VCaP (cell line): ENCODE results near the gene TSC1.

Source experiments
- H3K27ac ChIP-seq: fragments of 450-650 bp; 2 replicates; pipeline ENCODE4 v1.5.1; 2017
- CTCF ChIP-seq: fragments of 450-650 bp; conservative IDR thresholded peaks from 2 replicates; pipeline ENCODE4 v1.5.1; 2017; ENCODE audit warnings: mild to moderate bottlenecking, moderate library complexity

TSC1 gene

GRCh38 chr9:132883349-132884294 is 60.8 kb downstream of the TSC1 start:
- no peak overlapping the region for H3K27ac ChIP-seq
- no peak for TF ChIP-seq CTCF

- H3K27ac ChIP-seq: no peak overlapping the region
- TF ChIP-seq CTCF: no peak
These were observed 61.8 kb downstream of the TSC1 start for GRCh38 chr9:132882616-132883015.

GRCh38 chr9:132881826-132882225 is 62.6 kb downstream of the TSC1 start:
- H3K27ac ChIP-seq: no peak overlapping the region
- no peak for TF ChIP-seq CTCF

DNA sequence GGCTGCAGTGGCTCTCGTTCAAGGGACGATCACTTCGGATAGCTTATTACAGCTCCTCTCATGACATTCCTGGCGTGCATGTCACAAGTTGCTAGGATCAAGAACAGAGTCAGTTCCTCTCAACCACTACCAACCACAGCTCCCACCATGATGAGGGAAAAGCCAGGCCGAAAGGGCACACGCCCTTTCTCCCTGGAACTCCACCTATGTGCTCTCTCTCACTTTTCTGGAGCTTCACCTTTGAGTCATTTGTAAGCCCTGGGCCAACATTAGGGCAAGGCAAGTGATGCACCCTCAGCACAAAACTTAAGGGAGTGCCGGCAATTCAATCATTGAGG is 64.1 kb downstream of the TSC1 start:
- no peak overlapping the region for H3K27ac ChIP-seq
- no peak for TF ChIP-seq CTCF

GRCh38 chr9:132879457-132880323 is 64.7 kb downstream of the TSC1 start:
- H3K27ac ChIP-seq: no peak overlapping the region
- no peak for TF ChIP-seq CTCF

GRCh38 chr9:132878695-132879456 is 65.5 kb downstream of the TSC1 start, which contains the start of gene SPACA9:
SPACA9 (plus strand) TSS chr9:132878898; CDS start chr9:132883948, 5,050 bp downstream.
- peak within 1 kb of the TSS; percentile 69; the same call in 1 of the 2 replicates for H3K27ac ChIP-seq
- no peak for TF ChIP-seq CTCF
